NOMO-1 treated with DMSO at 0.1 percent for 48 hours (cell line): ENCODE measurements around the gene CCT4.
"Not testable (repeated sequence)": the region's sequence is repeated elsewhere in the genome, so short reads cannot be mapped to it uniquely, and the experiment has no call there.

Source experiments
- DNase-seq: peaks from one replicate; lab custom pipeline; 2025; ENCODE audit not compliant: unreplicated experiment; lab: John Stamatoyannopoulos, UW

The CCT4 gene, protein sequence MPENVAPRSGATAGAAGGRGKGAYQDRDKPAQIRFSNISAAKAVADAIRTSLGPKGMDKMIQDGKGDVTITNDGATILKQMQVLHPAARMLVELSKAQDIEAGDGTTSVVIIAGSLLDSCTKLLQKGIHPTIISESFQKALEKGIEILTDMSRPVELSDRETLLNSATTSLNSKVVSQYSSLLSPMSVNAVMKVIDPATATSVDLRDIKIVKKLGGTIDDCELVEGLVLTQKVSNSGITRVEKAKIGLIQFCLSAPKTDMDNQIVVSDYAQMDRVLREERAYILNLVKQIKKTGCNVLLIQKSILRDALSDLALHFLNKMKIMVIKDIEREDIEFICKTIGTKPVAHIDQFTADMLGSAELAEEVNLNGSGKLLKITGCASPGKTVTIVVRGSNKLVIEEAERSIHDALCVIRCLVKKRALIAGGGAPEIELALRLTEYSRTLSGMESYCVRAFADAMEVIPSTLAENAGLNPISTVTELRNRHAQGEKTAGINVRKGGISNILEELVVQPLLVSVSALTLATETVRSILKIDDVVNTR

GRCh38 chr2:61888267-61889055 is at the start of gene CCT4:
TSS of gene CCT4 (minus strand) at chr2:61888656. CDS start at chr2:61888507, 149 bp downstream.
- DNase-seq: peak; percentile 83

- DNase-seq: no peak
Observed at GRCh38 chr2:61937886-61938285, 49.4 kb upstream of the CCT4 start.

DNA sequence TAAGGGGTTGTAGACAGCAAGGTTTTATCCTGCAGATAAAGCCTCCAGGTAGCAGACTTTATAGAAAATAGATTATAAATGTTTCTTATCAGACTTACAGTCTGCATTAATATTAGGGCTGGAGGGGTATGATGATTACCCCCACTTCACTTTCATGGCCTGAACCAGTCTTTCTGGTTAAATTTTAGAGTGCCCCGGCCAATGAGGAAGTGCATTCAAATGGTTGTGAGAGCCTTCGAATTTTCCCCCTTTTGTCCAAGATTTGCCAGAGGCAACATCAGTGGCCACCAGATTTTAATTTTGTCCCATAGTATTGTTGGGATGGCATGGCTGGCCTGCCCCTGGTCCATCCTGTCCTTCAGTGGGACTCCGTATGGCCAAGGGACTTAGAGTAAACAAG is 48.6 kb upstream of the CCT4 start:
- DNase-seq: no peak

DNA sequence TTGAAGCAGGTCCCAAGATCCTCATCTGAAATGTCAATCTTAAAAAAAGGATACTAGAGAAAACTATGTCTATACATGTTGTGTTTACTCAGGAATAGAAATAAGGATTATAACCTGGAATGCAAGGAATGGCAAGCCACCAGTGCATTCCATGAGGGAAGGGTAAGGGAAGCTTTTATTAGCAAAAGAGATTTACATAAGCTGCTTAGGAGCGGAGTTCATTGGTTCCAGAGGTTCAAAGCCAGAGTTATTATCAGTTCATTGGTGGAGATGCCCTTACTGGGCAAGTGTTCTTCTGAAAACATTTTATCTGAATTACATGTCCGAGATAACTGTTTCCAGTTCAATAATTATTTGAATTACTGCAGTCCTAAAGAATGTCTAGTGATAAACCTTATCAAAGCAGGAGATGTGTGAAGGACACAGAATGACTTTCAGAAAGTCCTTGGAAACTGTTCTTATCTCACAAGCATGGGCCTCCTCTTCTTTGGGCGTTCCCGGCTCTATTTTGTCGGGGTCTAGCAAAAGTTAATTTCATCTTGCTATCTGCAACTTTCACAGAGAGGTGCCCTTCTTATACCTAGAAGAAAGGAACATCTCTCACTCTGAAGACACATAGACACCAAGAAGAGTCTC is 40.5 kb upstream of the CCT4 start:
- no peak for DNase-seq

GRCh38 chr2:61926531-61927477 is 38.3 kb upstream of the CCT4 start:
- DNase-seq: peak; percentile 69

- DNase-seq: no peak
Observed at GRCh38 chr2:61924895-61925663, 36.6 kb upstream of the CCT4 start.

DNA sequence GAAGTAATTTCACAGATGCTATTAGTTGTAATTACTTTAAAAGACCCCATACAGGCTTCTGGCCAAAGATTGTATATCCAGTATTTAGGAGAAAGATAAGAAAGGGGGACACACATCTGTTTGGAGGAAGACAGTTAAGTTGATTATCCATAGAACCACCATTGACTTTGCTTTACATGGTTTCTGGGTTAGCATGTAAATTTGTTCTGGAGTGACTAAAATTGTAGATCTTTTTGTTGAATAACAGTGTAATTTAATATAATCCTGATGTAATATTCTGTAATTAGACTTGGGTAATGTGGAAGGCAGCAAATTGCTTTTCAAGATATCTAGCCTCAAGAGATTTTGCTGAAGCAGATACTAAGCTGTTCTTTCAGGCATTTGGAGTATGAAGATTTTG is 34.3 kb upstream of the CCT4 start:
- DNase-seq: no peak

DNA sequence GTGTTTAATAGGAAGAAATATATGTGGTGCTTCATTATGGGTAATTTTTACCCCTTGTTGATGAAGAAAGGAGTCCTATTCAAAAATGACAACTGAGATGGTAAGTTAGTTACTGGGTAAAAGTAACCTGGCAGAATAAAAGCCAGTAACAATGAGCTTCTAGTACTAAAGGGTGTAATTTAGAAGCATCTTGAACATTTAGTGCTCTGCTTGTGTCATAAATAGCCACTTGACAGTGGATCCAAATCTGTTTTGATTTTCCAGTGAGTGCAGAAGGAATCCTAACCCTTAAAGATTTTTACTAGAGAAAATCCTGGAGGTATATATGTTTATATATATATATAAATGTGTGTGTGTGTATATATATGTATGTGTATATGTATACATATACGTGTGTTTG is 32.1 kb upstream of the CCT4 start:
- DNase-seq: no peak

- DNase-seq: not testable (repeated sequence)
Observed at GRCh38 chr2:61914794-61915193, 26.3 kb upstream of the CCT4 start.

DNA sequence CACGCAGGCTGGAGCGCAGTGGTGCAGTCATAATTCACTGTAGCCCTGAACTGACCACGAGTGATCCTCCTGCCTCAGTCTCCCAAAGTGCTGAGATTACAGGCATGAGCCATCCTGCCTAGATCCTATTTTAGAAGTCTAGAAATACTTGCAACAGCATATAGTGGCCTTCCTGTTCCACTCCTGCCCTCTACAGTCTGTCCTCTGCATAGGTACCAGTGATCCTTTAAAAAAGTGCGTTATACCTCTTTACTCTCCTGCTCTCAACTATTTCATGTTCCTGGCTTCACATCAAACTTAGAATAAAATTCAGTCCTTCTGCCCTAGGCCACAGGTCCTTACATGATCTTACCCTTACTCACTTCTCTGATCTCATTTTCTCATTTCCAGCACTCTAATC is 23.1 kb upstream of the CCT4 start:
- DNase-seq: no peak

GRCh38 chr2:61910603-61911002 is 22.1 kb upstream of the CCT4 start:
- DNase-seq: no peak

GRCh38 chr2:61909116-61909515 is 20.7 kb upstream of the CCT4 start:
- DNase-seq: no peak

GRCh38 chr2:61906186-61906470 is 17.7 kb upstream of the CCT4 start:
- DNase-seq: no peak

- peak; percentile 64 for DNase-seq
Observed at GRCh38 chr2:61905372-61906185, 17.1 kb upstream of the CCT4 start, which contains the start of gene COMMD1. TSS of gene COMMD1 (plus strand) at chr2:61905674. CDS start at chr2:61905679, 5 bp downstream.

GRCh38 chr2:61900281-61900680 is 11.8 kb upstream of the CCT4 start:
- DNase-seq: no peak

DNA sequence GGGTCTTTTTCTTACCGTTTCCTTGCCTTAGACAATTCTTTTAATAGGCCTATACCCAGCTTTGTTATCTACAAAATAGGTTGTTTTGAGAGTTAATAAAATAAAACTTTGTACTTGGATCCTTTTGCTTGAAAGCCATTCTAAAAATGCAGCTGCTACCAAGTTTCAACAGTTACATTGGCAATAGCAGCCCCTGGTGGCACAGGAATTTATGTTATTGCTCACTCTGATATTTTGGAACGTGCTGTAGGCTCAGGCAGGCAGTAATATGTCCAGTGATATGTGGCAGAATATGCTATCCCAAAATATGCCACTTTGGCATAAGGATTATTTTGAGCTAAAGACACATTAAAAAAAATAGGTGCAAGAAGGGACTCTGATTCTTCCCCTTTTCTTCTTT is 10.4 kb upstream of the CCT4 start:
- no peak for DNase-seq

DNA sequence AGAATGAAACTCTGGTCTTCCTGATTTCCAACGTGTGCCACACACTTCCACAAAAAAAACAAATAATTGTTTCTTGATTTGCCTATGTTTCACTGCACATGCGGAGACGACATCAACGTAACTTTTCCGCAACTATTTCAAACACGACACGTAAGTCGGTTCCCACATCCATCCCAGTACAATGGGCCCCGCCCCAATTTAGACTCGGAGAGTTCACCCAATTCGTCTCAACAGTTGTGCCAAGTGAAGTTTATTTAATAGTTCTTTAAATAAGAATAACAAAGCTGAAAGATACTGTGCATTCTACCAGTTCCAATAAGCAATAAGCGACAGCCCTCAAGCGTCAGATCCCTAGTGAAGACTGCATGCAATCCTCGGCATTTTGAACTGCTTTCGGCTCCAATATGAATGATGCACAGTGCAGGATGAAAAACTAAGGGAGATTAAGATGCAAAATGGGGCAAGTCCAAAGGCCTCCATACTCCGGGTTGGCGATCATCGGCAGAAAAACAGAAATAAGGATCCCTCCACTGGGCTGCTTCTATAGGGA is 664 bp downstream of the CCT4 start:
- no peak for DNase-seq

- DNase-seq: no peak
Observed at GRCh38 chr2:61885896-61886603, 2.4 kb downstream of the CCT4 start.
